Measurements from ENCODE around the gene PADI4. TPM values are rescaled to one million over a fixed set of nuclear protein-coding genes. Genes with fewer than 3 reads are reported as not detected.

PADI4 gene
- total and polyA plus RNA-seq, 7 donors, result 0.44 to 0.60 TPM; not detected in 5

DNA sequence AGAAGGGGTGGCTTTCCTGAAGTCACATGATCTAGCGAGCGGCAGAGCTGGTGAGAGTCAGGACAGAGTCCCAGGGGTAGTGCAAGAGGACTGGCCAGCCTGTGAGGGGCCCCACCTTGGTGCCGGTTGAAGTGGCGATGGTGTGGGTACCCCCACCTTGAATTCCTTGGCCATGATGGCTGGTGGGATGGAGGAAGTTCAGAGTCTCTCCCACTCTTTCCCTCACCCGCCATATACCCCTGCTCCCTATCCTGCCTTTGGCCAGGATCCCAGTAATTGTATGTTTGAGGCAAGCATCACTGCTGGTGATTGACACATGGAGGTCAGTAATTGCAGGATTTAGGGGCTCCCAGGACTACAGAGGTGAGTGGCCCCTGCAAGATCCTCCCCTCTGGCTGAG is 47.3 kb upstream of the PADI4 start:
- WGBS, 2 donors, result 89 to 91% methylated on average over 5 of the region's 5 CpGs
- TF ChIP-seq POLR2AphosphoS5 (IDR thresholded peaks at IDR 0.05) (no peak), EP300 (IDR thresholded peaks at IDR 0.05) (no peak), POLR2A (IDR thresholded peaks at IDR 0.05) (no peak)
- TF ChIP-seq, protein P1, sequence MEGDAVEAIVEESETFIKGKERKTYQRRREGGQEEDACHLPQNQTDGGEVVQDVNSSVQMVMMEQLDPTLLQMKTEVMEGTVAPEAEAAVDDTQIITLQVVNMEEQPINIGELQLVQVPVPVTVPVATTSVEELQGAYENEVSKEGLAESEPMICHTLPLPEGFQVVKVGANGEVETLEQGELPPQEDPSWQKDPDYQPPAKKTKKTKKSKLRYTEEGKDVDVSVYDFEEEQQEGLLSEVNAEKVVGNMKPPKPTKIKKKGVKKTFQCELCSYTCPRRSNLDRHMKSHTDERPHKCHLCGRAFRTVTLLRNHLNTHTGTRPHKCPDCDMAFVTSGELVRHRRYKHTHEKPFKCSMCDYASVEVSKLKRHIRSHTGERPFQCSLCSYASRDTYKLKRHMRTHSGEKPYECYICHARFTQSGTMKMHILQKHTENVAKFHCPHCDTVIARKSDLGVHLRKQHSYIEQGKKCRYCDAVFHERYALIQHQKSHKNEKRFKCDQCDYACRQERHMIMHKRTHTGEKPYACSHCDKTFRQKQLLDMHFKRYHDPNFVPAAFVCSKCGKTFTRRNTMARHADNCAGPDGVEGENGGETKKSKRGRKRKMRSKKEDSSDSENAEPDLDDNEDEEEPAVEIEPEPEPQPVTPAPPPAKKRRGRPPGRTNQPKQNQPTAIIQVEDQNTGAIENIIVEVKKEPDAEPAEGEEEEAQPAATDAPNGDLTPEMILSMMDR (IDR thresholded peaks at IDR 0.05), result no peak
- H3K27ac ChIP-seq, result no peak overlapping the region
- DNase-seq, result no peak
- H3K27me3 ChIP-seq, result peaks cover 0 to 19% (median 0%) of the 10 kb centered on the region in 3 donors
- H3K4me3 ChIP-seq, result no peak overlapping the region
- intact Hi-C loops (cut with DNase I), result no loop called here
- no peaks in the 10 kb centered on the region for H3K9me3 ChIP-seq
- no peaks in the 10 kb centered on the region for H3K4me1 ChIP-seq
- no peaks in the 10 kb centered on the region for H3K36me3 ChIP-seq

DNA sequence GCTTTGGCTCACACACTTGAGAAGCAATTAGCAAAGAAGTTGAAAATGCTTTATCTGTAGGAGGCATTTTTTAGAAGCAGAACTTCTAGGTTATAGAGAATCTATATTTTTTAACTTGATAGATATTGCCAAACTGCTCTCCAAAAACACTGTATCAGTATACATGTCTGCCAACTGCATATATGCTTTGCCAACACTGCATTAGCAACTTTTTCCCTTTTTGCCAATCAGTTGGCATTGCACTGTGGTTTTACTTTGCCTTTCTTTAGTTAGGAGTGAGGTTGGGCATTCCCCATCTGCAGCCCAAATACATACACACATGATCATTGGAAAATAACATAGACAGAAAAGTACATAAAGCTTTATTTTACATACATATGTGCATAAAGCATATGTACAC is 44.1 kb upstream of the PADI4 start:
- no peak for DNase-seq
- intact Hi-C loops (cut with DNase I), result no loop called here
- TF ChIP-seq, protein P1 (IDR thresholded peaks at IDR 0.05), result no peak
- no peak for TF ChIP-seq EP300 (IDR thresholded peaks at IDR 0.05)

DNA sequence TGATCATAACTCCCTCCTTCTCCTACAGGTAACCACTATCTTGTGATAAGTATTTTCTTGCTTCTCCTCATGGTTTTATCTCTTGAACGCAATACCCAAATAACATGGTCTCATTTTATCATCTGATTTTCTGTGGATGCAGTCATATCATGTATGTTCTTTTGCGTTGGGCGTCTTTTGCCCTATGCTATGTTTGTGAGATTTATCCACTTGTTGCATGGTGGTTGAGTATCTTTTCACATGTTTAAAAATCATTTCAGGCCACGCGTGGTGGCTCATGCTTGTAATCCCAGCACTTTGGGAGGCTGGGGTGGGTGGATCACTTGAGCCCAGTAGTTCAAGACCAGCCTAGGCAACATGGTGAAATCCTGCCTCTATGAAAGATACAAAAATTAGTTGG is 43.5 kb upstream of the PADI4 start:
- intact Hi-C loops (cut with DNase I), result no loop called here
- no peaks in the 10 kb centered on the region for H3K4me1 ChIP-seq

More for the DNA sequence above, 44.1 kb upstream of the PADI4 start:
- no peaks in the 10 kb centered on the region for H3K9me3 ChIP-seq
- peaks cover 0 to 13% (median 0%) of the 10 kb centered on the region in 3 donors for H3K27me3 ChIP-seq
- no peak overlapping the region for H3K27ac ChIP-seq
- H3K4me3 ChIP-seq, result no peak overlapping the region
- H3K36me3 ChIP-seq, result no peaks in the 10 kb centered on the region
- no peaks in the 10 kb centered on the region for H3K4me1 ChIP-seq

DNA sequence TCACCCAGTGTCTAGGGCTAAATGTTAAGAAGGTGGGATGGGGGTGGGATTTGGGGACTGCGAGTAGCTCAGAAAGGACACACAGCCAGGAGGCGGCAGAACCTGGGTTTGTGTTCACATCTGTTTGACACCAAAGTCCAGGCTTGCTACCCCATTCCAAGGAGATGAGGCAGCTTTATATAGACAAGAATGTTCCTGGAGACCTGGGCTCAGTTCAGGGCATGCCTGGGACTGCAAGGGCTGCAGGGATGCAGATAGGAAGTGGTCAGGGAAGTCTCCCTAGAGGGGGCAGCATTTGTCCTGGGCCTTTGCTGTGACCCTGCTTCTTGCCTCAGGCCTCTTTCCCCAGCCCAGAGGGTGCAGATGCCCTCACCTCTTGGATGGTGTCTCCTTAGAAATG is 42.8 kb upstream of the PADI4 start:
- Histone ChIP-seq H3K36me3 (no peaks in the 10 kb centered on the region), H3K9me3 (no peaks in the 10 kb centered on the region)
- 71 to 88% methylated on average over 2 of the region's 2 CpGs for WGBS, 2 donors

More for the DNA sequence above, 43.5 kb upstream of the PADI4 start:
- WGBS, 2 donors, result 86 to 96% methylated on average over 5 of the region's 5 CpGs
- Histone ChIP-seq H3K36me3 (no peaks in the 10 kb centered on the region), H3K27ac (no peak overlapping the region), H3K4me3 (no peak overlapping the region), H3K27me3 (peaks cover 0 to 8% (median 0%) of the 10 kb centered on the region in 3 donors), H3K9me3 (no peaks in the 10 kb centered on the region)
- DNase-seq, result no peak
- TF ChIP-seq POLR2A (IDR thresholded peaks at IDR 0.05), result no peak
- TF ChIP-seq POLR2AphosphoS5 (IDR thresholded peaks at IDR 0.05), result no peak
- TF ChIP-seq EP300 (IDR thresholded peaks at IDR 0.05), result no peak
- TF ChIP-seq, protein P1 (IDR thresholded peaks at IDR 0.05), result no peak

More for the DNA sequence above, 42.8 kb upstream of the PADI4 start:
- DNase-seq, result no peak
- Histone ChIP-seq H3K27ac (no peak overlapping the region), H3K4me3 (no peak overlapping the region), H3K4me1 (no peaks in the 10 kb centered on the region), H3K27me3 (peaks cover 0 to 2% (median 0%) of the 10 kb centered on the region in 3 donors)
- intact Hi-C loops (cut with DNase I), result no loop called here
- TF ChIP-seq EP300 (IDR thresholded peaks at IDR 0.05) (no peak), POLR2AphosphoS5 (IDR thresholded peaks at IDR 0.05) (no peak), POLR2A (IDR thresholded peaks at IDR 0.05) (no peak)
- TF ChIP-seq, protein P1 (IDR thresholded peaks at IDR 0.05), result no peak
